MCF 10A (cell line): ENCODE data around the gene ATP5PO. TPM values are rescaled to one million over a fixed set of nuclear protein-coding genes. Genes with fewer than 3 reads are reported as not detected.

Experiments used
- BruUV-seq: library from RNA; stranded (reverse); fragments of 400-500 nt; replicated peaks from 2 replicates; lab custom pipeline; 2021; lab: Mats Ljungman, UMichigan
- CTCF ChIA-PET: fragments of 300-600 bp; sonication (Branson Sonifier 250); formaldehyde crosslinking; extraction: SDS; loops from one replicate; lab custom pipeline; 2021; ENCODE audit warnings: antibody characterized with exemption, inconsistent platforms; lab: Yijun Ruan, JAX
- POLR2A ChIA-PET: fragments of 300-600, 350-650 bp; sonication (Branson Sonifier 250); formaldehyde crosslinking; extraction: SDS; loops from one replicate; lab custom pipeline; 2020; ENCODE audit warnings: antibody characterized with exemption, inconsistent platforms; lab: Yijun Ruan, JAX
- DNase-seq: peaks from one replicate; pipeline ENCODE4 v3.0.0-alpha.2; 2018; ENCODE audit not compliant: unreplicated experiment
- H3K27ac Mint-ChIP-seq: one replicate; pipeline ENCODE4 v1.8.0; 2022; ENCODE audit warnings: mild to moderate bottlenecking, low read depth, mixed read lengths; ENCODE audit not compliant: unreplicated experiment
- H3K27me3 Mint-ChIP-seq: one replicate; pipeline ENCODE4 v1.8.0; 2022; ENCODE audit warnings: mixed read lengths; ENCODE audit not compliant: insufficient read depth, unreplicated experiment
- H3K36me3 Mint-ChIP-seq: one replicate; pipeline ENCODE4 v1.8.0; 2022; ENCODE audit warnings: mild to moderate bottlenecking, moderate library complexity, mixed read lengths; ENCODE audit not compliant: insufficient read depth, unreplicated experiment
- H3K4me1 Mint-ChIP-seq: one replicate; pipeline ENCODE4 v1.8.0; 2022; ENCODE audit warnings: mixed read lengths; ENCODE audit not compliant: insufficient read depth, unreplicated experiment
- H3K4me3 Mint-ChIP-seq: one replicate; pipeline ENCODE4 v1.8.0; 2022; ENCODE audit warnings: mild to moderate bottlenecking, moderate library complexity, mixed read lengths; ENCODE audit not compliant: unreplicated experiment
- H3K9me3 Mint-ChIP-seq: one replicate; pipeline ENCODE4 v1.8.0; 2022; ENCODE audit warnings: mixed read lengths; ENCODE audit not compliant: unreplicated experiment
- CTCF ChIP-seq: fragments of 200-600 bp; IDR thresholded peaks from one replicate; pipeline ENCODE4 v1.8.0; 2022; ENCODE audit warnings: antibody characterized with exemption, mild to moderate bottlenecking; ENCODE audit not compliant: unreplicated experiment
- intact Hi-C: fragments of 100-400 bp; cut with micrococcal nuclease; formaldehyde crosslinking; loops from 2 replicates; pipeline ENCODE4 v1.14.1; 2022
- total RNA-seq: library from RNA; stranded (reverse); gene quantifications from 2 replicates; pipeline ENCODE4 v1.2.3, GENCODE V29; 2022

ATP5PO gene
- total RNA-seq, 1 experiment from 2014 or later = 196 TPM

- H3K27me3 Mint-ChIP-seq = no peaks in the 10 kb centered on the region
- no TSS peak for BruUV-seq
- H3K36me3 Mint-ChIP-seq = no peaks in the 10 kb centered on the region
- peaks cover 6% of the 10 kb centered on the region for H3K4me1 Mint-ChIP-seq
- ChIA-PET POLR2A (interaction anchor here (0.8 to 2.6 kb wide), 3 partner anchors 9 to 139 kb away, joined by 3 to 14 read pairs (median 5); no protein-coding TSS in a partner anchor), CTCF (interaction anchor here (0.6 to 6.8 kb wide), 3 partner anchors 14 to 426 kb away, joined by 3 to 42 read pairs (median 4); partner anchors contain the start of gene KCNE2)
- no peak for DNase-seq
- no peak for TF ChIP-seq CTCF
- H3K4me3 Mint-ChIP-seq = no peak overlapping the region
- intact Hi-C loops = no loop called here
- no peak overlapping the region for H3K27ac Mint-ChIP-seq
- no peaks in the 10 kb centered on the region for H3K9me3 Mint-ChIP-seq
Observed at GRCh38 chr21:33937931-33938339, 22.3 kb upstream of the ATP5PO start.

DNA sequence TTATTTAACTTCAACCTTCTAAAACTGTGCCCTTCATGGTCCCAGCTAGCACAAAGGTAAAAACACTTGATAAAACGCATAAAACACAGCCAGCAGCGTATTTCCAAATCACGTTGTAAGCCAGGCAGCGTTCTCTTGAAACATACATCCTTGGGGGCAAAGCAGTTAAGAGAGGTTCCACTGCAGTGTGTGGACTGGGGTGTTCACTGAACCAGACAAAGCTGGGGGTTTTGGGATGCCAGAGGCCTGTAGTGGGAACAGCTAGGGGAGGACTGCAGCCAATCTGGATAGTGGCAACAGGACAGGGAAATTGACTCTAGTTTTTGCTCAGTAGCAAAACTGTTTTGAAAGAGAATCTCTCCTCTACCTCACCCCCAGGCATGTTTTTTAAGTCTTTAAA lies 21.5 kb upstream of the ATP5PO start:
- no peak for DNase-seq
- POLR2A ChIA-PET = interaction anchor here (0.8 to 2.6 kb wide), 2 partner anchors 10 to 140 kb away, joined by 3 to 14 read pairs; no protein-coding TSS in a partner anchor
- intact Hi-C loops = no loop called here
- H3K4me1 Mint-ChIP-seq = peaks cover 9% of the 10 kb centered on the region
- H3K27me3 Mint-ChIP-seq = no peaks in the 10 kb centered on the region
- H3K9me3 Mint-ChIP-seq = no peaks in the 10 kb centered on the region
- H3K4me3 Mint-ChIP-seq = no peak overlapping the region
- TF ChIP-seq CTCF = no peak
- no peaks in the 10 kb centered on the region for H3K36me3 Mint-ChIP-seq
- CTCF ChIA-PET = interaction anchor here (0.7 to 6.8 kb wide), 3 partner anchors 12 to 232 kb away, joined by 4 to 42 read pairs (median 11); no protein-coding TSS in a partner anchor
- BruUV-seq = no TSS peak
- no peak overlapping the region for H3K27ac Mint-ChIP-seq

GRCh38 chr21:33936301-33937038 lies 20.9 kb upstream of the ATP5PO start:
- no TSS peak for BruUV-seq
- no peak for TF ChIP-seq CTCF

GRCh38 chr21:33932731-33933130 lies 17.1 kb upstream of the ATP5PO start:
- POLR2A ChIA-PET = interaction anchor here (1.2 to 1.7 kb wide), 3 partner anchors 8 to 43 kb away, joined by 3 to 6 read pairs (median 5); no protein-coding TSS in a partner anchor

More at GRCh38 chr21:33936301-33937038, 20.9 kb upstream of the ATP5PO start:
- DNase-seq = no peak
- Mint-ChIP-seq H3K9me3 (no peaks in the 10 kb centered on the region), H3K4me3 (no peak overlapping the region), H3K4me1 (peaks cover 12% of the 10 kb centered on the region), H3K27me3 (no peaks in the 10 kb centered on the region), H3K36me3 (no peaks in the 10 kb centered on the region), H3K27ac (no peak overlapping the region)
- intact Hi-C loops = no loop called here
- POLR2A ChIA-PET = no interaction called here
- CTCF ChIA-PET = interaction anchor here (1.7 kb wide), 1 partner anchor 12 kb away, joined by 11 read pairs; no protein-coding TSS in a partner anchor

More at GRCh38 chr21:33932731-33933130, 17.1 kb upstream of the ATP5PO start:
- H3K4me1 Mint-ChIP-seq = peaks cover 6% of the 10 kb centered on the region
- H3K9me3 Mint-ChIP-seq = no peaks in the 10 kb centered on the region
- BruUV-seq = no TSS peak
- intact Hi-C loops = no loop called here
- H3K27ac Mint-ChIP-seq = no peak overlapping the region
- no peak for TF ChIP-seq CTCF
- H3K4me3 Mint-ChIP-seq = no peak overlapping the region
- no peak for DNase-seq
- H3K36me3 Mint-ChIP-seq = no peaks in the 10 kb centered on the region
- CTCF ChIA-PET = interaction anchor here (0.6 to 4.1 kb wide), 4 partner anchors 9 to 627 kb away, joined by 3 to 25 read pairs (median 4); no protein-coding TSS in a partner anchor
- no peaks in the 10 kb centered on the region for H3K27me3 Mint-ChIP-seq
